ENCODE results near the gene NOTUM.
A peak's percentile ranks its signal among the peaks of the same experiment; 100 is the strongest.
"Not testable (repeated sequence)": the region's sequence is repeated elsewhere in the genome, so short reads cannot be mapped to it uniquely, and the experiment has no call there.

Gene NOTUM

DNA sequence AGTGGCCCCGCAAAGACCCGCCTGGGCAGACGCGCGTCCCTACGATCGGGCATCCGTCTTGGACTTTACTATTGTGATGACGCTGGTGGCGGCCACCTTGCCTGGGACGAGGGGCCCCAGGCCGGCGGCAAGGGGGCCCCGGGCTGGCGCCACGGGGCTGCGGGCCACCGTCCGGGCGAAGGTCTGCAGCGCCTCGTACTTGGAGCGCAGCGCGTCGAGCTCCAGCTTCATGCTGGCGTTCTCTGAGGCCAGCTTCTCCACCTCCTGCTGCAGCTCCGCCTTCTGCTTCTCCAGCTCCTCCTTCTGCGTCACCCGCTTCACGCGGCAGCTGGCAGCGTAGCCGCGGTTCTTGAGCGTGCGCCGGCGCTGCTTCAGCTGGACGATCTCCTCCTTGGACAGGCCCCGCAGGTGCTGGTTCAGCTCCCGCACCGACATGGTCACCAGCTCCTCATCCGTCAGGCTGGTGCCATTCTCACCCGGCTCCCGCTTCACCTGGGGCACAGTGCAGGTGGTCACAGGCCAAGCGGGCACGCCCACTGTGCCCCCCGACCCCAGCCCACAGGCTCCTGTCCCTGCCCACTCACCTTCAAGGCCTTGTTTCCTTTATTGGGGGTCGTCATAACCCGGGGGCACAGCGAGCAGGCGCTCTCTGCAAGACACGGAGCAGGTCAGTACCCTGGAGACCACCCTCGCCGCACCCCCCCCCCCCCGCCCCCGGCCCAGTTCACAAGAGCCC is 38.3 kb downstream of the NOTUM start:
- DNase-seq, result no peak

DNA sequence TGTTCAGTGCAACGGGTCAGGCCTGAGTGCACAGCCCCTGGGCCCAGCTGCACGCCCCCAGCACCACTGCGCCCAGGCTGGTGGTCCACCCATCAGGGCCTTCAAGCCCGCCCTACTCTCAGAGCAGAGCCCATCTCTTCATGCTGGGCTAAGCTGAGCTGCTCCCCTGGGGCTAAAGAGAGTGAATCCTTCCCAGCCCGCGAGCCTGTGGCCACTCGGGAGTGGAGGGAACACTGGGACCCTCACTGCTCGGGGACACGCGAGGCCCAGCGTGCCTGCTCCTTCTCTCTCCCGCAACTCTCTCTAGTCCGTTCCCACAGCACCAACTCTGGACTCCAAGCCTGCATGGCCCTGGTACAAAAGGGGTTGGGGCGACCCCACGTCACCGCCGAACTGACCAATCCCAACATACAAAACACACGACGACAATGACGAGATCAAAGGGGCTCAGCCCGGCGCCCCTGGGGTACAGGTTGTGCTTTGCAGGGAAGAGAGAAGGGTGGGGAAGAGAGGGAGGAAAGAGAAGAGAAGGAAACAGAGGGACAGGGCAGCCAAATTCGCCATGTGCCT is 38.9 kb downstream of the NOTUM start:
- no peak for DNase-seq

DNA sequence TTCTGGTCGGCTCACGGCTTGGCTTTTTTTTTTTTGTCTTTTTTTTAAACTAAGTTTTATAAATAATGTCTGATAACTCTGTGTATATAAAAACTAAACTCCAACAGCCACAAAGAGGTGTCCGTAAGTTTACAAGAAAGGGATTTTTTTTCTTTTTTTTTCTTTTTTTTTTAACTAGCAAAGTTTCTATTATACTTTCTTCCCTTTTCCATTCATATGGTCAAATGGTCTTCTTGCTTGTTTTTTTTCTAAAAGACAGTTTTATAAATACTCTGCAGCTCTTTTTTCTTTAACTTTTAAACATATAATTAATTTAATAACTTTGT is 39.5 kb downstream of the NOTUM start:
- DNase-seq, result no peak

DNA sequence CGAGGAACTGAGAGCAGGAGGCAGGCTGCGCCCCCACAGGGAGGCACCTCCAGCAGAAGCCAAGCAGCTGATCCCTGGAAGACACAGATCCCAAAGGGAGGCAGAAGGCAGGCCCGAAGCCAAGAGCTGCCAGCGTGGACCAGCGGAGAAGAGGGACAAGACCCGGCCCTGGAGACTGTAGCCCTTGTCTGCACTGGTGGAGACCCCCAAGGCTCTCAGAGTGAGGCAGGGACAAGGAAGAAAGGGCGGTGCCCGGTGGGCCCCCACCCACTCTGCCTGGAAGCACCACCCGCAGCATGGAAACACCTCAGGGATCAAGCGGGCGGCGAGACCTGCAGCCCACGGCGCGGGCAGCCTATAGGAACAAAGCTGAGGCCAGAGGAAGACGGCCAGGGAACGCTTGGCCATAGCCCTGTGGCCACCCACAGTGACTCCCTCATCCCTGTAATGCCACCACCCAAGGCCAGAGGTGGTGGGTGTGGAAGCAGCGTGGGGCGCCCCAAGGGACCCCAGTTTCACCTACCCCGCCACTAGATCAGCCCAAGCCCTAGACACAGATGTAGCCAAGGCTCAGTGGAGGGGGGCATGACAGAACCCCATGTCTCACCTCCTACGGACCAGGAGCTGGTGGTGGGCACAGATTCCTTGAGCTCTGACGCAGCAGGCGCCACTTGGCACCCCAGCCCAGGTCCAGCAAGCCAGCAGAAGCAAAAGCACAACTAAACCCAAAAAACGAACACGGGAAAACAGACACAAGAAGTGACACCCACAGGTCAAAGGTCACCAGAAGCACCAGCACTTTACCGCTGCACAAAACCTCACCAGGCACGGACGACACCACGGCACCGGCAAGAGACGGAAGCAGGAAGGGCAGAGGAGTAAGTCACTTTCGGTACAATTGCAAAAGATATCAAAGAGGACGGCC is 40.1 kb downstream of the NOTUM start:
- DNase-seq, result no peak

DNA sequence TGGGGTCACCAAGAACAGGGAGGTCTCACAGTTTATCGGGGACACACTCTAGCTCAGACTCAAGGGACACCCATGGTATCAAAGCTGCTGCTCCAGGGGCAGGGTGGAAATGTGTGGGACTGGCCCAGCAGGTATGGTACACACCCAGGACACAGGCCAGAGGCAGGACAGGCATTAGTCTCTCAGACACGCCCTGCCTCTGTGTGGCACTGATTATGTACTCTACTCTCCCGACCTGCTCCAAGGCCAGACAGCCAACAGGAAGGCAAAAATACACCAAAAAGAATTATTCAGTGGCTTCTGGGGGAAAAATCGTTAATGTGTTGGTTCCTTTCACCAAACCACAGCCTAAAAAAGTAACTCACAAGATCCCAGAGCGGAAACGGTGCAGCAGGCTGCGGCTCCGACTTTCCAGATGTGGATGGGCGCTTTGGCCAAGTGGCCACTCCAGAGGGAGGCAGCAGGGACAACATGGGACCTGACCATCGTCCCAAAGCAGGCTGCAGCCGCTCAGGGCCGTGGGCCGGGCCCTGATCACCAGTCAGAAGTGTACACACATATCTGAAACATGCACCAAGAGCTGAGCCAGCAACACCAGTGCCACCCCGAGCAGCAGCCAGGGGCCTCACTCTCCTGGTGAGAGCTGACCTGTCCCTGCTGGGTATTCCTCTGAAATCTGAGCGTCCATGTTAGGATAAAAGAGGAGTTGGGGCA is 42.0 kb downstream of the NOTUM start:
- no peak for DNase-seq

DNA sequence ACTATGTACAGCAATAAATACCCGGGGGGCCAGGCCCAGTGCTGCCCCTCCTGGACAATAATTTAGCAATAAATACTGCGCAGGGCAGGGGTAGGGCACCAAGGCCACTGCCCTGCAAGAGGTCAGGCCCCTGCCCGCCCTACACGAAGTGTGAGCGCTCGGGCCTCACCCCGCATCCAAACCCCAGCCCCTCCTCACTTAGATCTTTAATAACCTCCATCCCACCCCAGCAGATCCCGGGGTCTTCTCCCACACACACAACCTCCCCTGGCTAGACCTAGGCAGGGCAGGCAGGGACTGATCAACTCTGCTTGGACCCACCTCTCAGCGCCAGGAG is 42.7 kb downstream of the NOTUM start:
- not testable (repeated sequence) for DNase-seq

DNA sequence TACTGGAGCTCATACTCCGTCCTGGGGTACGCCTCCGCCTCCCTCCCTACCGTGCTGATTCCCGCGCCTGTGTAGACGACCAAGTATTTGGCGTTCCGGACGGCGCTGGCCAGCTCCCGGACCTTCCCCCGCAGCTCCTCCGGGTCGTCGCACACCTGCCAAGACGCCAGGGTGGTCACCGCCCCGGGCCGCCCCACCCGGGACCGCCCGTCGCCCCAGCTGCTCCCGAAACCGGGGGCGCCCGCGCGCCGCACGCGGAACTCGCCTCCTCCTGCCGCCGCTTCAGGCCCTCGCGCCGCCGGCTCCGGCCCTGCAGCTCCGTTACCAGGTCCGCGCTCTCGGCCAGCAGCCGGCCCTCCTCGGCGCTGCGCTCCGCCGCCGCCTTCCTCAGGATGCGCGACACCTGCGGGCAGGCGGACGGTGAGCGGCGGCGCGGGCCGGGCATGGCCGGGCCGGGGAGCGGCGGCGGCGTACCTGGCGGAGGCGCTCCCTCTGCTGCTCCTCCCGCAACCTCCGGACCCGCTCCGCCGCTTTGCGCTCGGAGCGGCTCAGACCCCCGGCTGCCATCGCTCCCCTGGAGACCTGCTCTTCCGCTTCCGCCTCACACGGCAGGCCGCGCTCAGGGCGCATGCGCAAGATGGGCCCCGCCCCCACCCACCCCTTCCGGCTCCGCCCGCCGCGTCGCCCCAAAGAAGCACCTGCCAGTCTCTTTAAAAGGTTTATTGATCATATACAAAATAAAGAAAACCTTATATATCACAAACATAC is 43.2 kb downstream of the NOTUM start, which contains the start of gene SIRT7:
Gene SIRT7, minus strand, starts transcription at position 612 of the 768 bp plus-strand sequence. Its CDS starts 45 bp downstream, at position 567.
- peak; percentile 68 for DNase-seq

DNA sequence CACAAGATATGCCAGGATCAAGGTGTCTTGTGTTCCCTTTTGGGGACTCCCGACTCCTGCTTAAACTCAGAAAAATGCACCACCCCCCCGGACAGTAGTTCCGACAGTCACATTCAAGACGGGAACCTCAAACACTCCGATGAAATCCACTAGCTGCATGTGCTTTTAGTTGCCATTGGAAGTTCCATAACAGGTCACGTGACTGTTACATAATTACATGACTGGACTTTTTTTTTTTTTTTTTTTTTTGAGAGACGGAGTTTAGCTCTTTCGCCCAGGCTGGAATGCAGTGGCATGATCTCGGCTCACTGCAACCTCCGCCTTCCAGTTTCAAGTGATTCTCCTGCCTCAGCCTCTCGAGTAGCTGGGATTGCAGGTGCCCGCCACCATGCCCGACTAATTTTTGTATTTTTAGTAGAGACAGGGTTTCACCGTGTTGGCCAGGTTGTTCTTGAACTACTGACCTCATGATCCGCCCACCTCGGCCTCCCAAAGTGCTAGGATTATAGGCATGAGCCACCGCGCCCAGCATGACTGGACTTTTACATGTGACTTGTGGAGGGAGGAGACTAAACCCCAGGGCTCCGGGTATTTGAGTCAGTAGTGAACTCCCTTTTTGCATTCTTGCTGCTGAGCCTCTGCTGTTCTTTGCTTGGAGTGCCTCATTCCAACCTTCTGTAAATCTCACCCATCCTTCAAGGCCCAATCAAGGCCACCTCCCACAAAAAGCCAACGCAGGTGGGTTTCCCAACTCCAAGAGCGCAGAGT is 44.6 kb downstream of the NOTUM start:
- DNase-seq, result no peak

DNA sequence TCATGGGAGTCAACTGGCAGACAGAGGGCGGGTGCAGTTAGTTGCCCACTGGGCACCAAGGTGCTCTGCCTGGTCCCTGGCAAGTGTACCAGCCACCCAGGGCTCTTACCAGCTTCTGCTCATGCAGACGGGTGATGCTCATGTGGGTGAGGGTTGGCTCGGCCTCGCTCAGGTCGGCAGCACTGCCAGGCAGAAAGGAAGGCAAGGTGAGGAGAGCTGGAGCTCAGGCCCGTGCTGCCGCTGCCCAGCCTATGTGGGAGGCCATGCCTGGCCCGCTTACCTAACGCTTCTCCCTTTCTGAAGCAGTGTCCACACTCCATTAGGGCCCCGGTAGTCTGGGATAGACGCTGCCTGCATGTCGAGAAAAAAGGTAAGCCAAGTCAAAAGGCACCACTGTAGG is 45.7 kb downstream of the NOTUM start:
- no peak for DNase-seq

DNA sequence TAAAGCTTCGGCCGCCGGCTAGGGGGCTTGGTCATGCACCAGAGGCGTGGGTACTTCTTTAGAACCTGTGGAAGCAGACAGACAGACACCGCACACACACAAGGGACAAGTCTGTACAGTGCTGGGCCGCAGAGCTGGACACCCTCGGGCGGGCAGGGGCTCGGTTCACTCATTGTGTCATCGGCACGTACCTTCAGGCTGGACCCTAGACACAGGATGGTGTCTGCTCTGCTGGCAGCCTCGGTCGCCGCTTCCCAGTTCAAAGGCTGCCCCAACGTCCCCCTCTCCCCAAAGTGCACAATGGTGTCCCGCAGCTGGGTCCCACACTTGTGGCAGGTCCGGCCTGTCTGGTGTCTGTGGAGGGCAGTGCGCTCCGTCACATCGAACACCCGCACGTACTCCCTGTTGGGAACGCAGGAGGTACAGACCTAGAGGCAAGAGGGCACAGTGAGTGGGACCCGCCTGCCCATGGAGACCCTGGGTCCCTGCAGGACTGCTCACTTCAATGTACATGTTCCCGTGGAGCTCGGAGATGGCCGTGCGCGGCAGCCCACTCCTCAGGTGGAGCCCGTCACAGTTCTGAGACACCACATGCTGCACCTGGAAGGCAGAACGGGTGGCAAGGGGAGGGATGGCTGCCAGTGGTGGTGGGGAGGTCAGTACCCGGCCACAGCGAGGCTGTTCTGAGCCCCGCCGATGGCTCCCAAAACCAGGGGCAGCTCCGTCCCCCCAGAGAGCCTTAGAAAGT is 46.7 kb downstream of the NOTUM start:
- no peak for DNase-seq

DNA sequence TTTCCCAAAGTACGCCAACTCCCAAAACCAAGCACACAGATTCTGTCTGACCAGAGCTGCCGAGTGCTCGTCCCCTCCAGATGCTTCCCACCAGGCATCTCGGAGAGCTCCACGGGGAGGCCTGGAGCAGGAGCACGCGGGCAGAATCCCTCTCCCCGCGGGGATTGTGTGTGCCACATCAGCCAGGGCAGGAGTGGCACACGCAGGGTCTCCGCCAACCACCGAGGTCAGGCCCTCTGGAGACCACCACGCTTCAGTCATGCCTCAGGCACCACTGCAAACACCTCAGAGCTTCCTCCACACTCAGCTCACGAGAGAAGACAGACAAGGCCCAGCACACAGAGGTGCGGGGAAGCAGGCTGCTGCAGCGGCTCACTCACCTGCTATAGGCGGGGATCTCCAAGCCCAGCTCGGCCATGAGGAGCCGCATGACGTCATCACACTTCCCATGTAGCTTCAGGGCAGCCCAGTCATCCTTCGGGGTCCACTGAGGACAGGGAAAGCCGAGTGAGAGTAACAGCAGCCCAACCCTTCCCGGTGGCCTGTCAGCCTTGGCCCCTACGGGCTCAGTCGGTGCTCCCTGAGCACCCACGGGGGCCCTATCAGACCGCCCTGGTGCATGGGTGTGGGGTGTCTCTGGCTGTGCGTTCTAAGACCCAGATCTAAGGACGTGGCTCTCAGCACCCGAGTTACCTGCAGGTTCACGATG is 47.4 kb downstream of the NOTUM start:
- DNase-seq, result no peak

DNA sequence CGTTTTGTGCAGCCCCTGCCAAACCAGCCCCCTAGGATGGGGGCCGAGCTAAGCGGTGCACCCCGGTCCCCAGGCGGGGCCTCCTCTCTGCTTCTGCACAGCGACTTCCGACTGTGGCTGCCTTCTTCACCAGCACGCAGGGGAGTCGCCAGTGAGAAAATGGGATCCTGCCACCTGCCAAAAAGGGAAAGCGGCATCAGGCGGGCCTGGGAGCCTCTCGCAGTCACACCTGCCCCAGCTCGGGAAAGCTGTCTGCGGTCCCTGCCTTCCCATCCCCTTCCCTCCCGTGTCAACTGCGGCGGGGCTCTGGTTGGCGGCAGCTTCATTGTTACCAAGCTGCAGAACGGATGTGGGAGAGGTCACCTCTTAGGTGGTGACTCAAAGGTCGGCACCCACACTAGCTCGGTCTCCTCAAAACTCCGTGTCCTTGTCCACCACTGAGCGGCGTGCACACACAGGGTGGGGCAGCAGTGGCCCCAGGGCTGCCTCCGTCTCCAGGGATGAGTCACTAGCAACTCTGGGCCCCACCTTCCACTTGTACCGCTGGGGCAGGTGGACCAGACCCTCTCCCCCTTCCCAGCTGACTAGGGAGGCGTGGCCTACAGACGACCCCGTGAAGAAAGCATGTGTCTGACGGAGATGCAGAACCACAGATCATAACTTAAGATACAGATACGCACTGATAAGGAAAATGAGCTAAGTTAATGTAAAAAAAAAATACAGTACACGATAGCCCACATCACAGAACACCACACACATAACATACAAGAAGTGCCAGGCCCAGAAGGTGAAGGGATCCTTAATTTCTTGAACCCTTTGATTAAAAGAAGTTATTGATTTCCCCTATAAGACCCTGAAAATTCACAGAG is 48.3 kb downstream of the NOTUM start:
- DNase-seq, result no peak

DNA sequence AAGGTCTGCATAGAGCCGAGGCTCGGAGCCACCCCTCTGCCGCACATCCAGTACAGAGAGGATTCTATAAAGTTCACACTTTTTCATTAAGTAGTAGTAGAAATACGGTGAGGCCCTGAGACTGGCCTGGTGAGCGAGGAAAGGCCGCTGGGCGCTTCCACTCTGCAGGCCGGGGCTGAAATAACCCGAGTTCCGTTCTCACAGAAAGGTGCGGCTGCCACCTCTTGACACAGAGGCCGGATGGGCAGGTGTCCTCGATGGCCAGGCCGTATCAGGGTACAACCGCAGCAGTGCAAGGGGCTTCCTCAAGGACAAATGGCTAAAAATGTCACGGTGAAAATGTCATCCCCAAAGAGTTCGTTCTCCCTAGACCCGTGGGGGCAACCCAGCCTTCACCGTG is 49.0 kb downstream of the NOTUM start:
- no peak for DNase-seq

DNA sequence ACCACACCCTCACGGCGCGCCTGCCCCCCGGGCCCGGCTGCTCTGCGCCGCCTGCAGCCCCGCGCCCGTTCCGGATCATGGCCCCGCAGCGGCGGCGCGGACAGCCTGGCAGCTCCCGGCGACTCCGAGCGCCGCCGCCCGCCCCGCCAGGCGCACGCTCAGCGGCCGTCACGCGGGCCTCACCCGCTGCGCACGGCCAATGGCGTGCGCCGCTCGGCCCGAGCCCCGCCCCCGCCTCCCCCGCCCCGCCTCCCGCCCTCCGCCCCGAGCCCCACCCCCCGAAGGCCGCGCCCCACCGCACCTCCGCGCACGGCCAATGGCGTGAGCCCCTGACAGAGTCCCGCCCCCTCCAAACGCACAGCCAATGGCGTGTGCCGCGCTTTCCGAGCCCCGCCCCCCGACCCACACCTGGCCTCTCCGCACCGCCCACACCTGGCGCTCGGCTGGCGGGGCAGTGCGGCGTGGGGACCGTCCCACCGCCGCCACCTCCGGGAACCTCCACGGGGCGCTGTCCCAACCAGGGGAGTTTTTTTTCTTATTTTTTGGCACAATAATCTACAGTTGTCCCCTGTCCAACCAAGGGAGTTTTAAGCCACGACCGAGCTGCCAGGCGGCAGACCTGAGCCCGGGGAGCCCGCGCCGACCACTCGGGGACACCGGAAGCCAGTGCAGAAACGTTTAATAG is 49.6 kb downstream of the NOTUM start, which contains the start of gene PCYT2:
Gene PCYT2, minus strand, starts transcription at position 123 of the 685 bp plus-strand sequence. Its CDS starts 44 bp downstream, at position 79.
- peak; percentile 68 for DNase-seq

DNA sequence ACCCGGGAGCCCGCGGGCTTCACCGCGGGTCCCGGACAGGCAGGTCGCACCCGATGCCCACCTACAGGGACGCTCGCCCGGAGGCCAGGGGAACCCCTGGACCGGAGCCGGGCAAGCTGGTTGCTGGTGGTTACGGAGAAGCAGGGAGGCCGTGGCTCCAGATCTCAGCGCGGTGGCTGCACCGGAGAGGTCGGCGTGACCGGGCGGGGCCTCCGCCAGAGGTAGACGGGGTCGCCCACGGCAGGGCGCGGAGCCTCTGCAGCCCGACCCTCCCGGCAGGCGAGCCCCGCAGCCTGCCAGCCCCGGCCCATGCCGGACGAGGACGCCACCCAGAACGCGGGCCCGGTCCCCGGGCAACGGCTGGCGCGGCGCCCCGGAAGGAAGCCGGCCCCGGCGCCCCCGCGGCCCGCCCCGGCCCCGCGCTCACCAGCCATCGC is 50.1 kb downstream of the NOTUM start:
- DNase-seq, result no peak

DNA sequence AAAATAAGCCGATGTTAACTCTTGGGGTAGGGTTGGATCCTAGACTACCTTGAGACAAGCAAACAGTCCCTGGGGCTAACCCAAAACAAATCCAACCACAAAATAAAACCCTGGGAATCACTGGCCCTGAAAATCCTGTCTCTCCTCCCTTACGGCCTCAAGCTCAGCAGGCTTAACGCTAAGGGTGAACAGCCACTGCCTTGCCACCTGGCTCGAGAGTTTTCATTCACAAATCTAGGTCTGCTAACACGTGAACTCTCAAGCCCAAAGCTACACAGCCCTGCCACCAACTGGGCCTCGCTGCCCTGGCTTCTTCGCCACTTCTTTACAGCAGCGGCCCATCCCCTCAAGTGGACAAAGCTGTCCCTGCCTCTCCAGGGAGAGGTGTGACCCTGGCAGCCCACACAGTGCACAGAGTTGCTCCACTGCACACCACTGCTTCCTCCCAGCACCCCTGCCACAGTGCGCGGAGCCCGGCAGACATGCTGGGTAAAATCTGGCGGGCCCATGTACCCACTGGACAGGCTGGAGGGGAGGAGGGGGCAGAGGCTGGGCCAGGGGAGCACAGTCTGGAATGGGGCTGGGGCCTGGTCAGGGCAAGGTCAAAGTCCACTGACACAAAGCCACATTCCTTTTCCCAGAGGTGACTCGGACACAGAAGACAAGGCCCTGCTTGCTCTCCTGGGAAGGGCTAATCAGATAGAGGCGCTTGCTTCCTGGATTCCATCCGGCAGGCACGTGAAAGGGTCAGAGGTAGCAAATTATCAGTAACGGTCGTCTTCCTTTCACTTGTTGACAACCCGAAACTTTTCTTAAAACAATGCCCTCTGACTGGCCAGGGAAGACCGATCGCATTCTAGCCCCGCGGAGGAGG is 50.8 kb downstream of the NOTUM start:
- DNase-seq, result no peak

DNA sequence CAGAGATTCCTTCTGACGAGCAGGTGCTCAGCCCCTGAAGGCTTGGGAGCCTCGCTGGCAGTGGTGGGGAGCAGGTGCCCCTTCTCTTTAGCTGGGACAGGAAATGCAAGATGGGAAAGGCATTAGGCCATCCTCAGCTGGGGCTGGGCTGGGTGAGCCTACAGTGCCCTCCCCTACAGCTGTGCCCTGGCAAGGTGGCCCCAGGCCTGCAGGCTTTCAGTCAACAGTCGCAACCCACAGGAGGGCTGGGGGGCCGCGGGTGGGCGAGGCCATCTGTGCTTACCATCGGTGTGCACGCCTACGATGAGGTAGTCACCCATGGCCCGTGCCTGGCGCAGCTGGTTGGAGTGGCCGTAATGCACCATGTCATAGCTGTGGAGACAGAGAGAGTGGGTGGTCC is 51.8 kb downstream of the NOTUM start:
- no peak for DNase-seq

All from NCI-H1694 (cell line).